Keratinocyte (primary cell): ENCODE results near the gene ROR1. TPM values are rescaled to one million over a fixed set of nuclear protein-coding genes. Genes with fewer than 3 reads are reported as not detected.
A peak's percentile ranks its signal among the peaks of the same experiment; 100 is the strongest.

ENCODE experiments used
- DNase-seq: peaks from one replicate; pipeline ENCODE4 v3.0.0-alpha.2; 2011; ENCODE audit warnings: low read depth, missing footprints, low spot score
- FAIRE-seq: peaks from 2 replicates; lab custom pipeline; 2011; peaks lifted over from hg19 to GRCh38; lab: Jason Lieb, UNC
- H2AFZ ChIP-seq: 2 replicates; pipeline ENCODE4 v1.6.0; 2012; ENCODE audit warnings: low read length, control low read depth, inconsistent platforms; ENCODE audit not compliant: control insufficient read depth
- H3K27ac ChIP-seq: 2 replicates; pipeline ENCODE4 v1.5.1; 2011; ENCODE audit warnings: low read length; ENCODE audit not compliant: control insufficient read depth, insufficient read depth
- H3K27me3 ChIP-seq: 3 replicates; pipeline ENCODE4 v1.6.0; 2011; ENCODE audit warnings: low read length; ENCODE audit not compliant: control insufficient read depth, insufficient read depth; ENCODE audit errors: extremely low read depth
- H3K36me3 ChIP-seq, 2 experiments: 2 replicates in 1 of 2; 3 replicates in 1 of 2; pipeline ENCODE4 v1.5.1; 2011; ENCODE audit warnings: low read length in 2 of 2, mild to moderate bottlenecking in 1 of 2; ENCODE audit not compliant: control insufficient read depth in 2 of 2, insufficient read depth in 2 of 2; ENCODE audit errors: extremely low read depth in 1 of 2
- H3K4me1 ChIP-seq: 3 replicates; pipeline ENCODE4 v1.5.1; 2011; ENCODE audit warnings: low read length; ENCODE audit not compliant: control insufficient read depth, insufficient read depth; ENCODE audit errors: extremely low read depth
- H3K4me2 ChIP-seq: 3 replicates; pipeline ENCODE4 v1.6.0; 2011; ENCODE audit warnings: low read depth, low read length; ENCODE audit not compliant: control insufficient read depth, insufficient read depth; ENCODE audit errors: extremely low read depth
- H3K4me3 ChIP-seq, 3 experiments: fragments of 200-600 bp in 1 of 3; sonication (generic) in 1 of 3; 2 replicates in 2 of 3; 3 replicates in 1 of 3; pipeline ENCODE4 v1.5.1; 2011 to 2016; ENCODE audit warnings: low read length in 3 of 3, mild to moderate bottlenecking in 3 of 3, control low read depth in 2 of 3, inconsistent platforms in 1 of 3, low read depth in 1 of 3, mixed read lengths in 1 of 3, mixed run types in 1 of 3, moderate library complexity in 1 of 3; ENCODE audit not compliant: control insufficient read depth in 2 of 3, insufficient read depth in 2 of 3; ENCODE audit errors: extremely low read depth in 1 of 3
- H3K79me2 ChIP-seq: 2 replicates; pipeline ENCODE4 v1.6.0; 2012; ENCODE audit warnings: low read length; ENCODE audit not compliant: control insufficient read depth, insufficient read depth
- H3K9ac ChIP-seq: 3 replicates; pipeline ENCODE4 v1.6.0; 2011; ENCODE audit warnings: low read length; ENCODE audit not compliant: control insufficient read depth, insufficient read depth; ENCODE audit errors: extremely low read depth
- H3K9me1 ChIP-seq: 3 replicates; pipeline ENCODE4 v1.6.0; 2011; ENCODE audit warnings: low read length; ENCODE audit not compliant: control insufficient read depth, insufficient read depth; ENCODE audit errors: extremely low read depth
- H3K9me3 ChIP-seq: 2 replicates; pipeline ENCODE4 v1.5.1; 2012; ENCODE audit warnings: low read depth, low read length; ENCODE audit not compliant: control insufficient read depth
- H4K20me1 ChIP-seq: 3 replicates; pipeline ENCODE4 v1.6.0; 2011; ENCODE audit warnings: low read length; ENCODE audit not compliant: control insufficient read depth, insufficient read depth; ENCODE audit errors: extremely low read depth
- EZH2 ChIP-seq: IDR thresholded peaks from one replicate; pipeline ENCODE4 v1.6.1; 2012; ENCODE audit warnings: inconsistent platforms, mild to moderate bottlenecking, low read length, moderate library complexity
- dilution Hi-C: fragments of 300-500 bp; cut with MboI; formaldehyde crosslinking; loops from one replicate; pipeline ENCODE4 v1.7.0; 2020; ENCODE audit warnings: low sequenced_read_pairs; ENCODE audit not compliant: extremely low pct_ligation_motif_present
- polyA plus RNA-seq, 5 experiments: library from polyadenylated mRNA; depleted of rRNA in 3 of 5; stranded (reverse) in 3 of 5; stranded (forward) in 1 of 5; unstranded in 1 of 5; fragments of >200 nt; gene quantifications; 1 replicate in 1 of 5; 2 replicates in 3 of 5; 3 replicates in 1 of 5; pipeline versions ENCODE4 v1.2.1 to v1.2.3, GENCODE V29; 2011 to 2012; ENCODE audit warnings: missing spikeins in 2 of 5, low read depth in 1 of 5, low replicate concordance in 1 of 5
- TF ChIP-seq, protein P1 (sequence below), 3 experiments: IDR thresholded peaks in 1 of 3; conservative IDR thresholded peaks in 1 of 3; optimal IDR thresholded peaks in 1 of 3; 2 replicates in 2 of 3; 3 replicates in 1 of 3; pipeline versions ENCODE3 to v1.5.1; 2011; ENCODE audit warnings: low read length in 3 of 3, mild to moderate bottlenecking in 3 of 3, moderate library complexity in 2 of 3, control low read depth in 1 of 3, inconsistent platforms in 1 of 3; ENCODE audit not compliant: insufficient read depth in 2 of 3; ENCODE audit errors: extremely low read depth in 1 of 3

The ROR1 gene
- polyA plus RNA-seq, 1 donor (not counting 4 experiments of a cell fraction or from before 2014, with no cell fraction given), result 9.2 TPM

DNA sequence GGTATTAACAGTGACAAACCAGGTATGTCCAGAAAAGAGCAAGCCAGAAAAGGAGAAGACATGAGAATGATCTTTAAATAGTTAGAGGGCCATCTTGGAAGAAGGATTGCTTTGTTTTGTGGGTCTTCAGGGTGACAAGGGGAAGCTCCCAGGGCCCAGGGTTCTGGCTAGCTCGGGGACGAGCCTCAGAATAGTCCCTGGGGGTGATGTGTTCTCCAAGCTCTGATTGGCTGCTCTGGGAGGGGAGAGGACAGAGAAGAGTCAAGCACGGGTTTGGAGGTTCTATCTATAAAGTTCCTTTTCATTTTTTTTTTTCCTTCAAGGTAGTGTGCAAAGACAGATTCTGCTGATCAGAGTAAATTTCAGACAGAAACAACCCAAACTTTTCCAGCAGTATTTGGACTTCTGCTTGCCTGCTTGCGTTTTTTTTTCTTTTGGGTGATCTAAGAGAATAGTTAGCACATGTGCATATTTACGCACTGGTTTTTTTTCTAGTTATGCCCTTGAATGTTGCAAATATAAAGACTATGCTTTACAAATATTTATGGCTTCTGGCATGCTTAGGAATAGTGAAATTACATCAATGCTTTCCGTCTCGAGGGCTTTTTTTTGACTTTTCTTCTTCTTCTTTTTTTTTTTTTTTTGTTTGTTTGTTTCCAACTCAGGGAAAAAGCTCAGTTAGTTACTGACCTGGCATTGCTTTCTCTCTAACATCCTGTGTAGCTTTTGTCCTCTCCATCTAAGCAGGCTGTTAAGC, 59.7 kb downstream of the ROR1 start:
- no peak for FAIRE-seq
- Histone ChIP-seq H2AFZ (no peak overlapping the region), H3K9ac (no peak overlapping the region), H3K9me1 (no peaks in the 10 kb centered on the region), H3K79me2 (no peaks in the 10 kb centered on the region), H3K4me1 (peaks cover 11% of the 10 kb centered on the region), H3K36me3 (no peaks in the 10 kb centered on the region), H3K27me3 (no peaks in the 10 kb centered on the region), H4K20me1 (no peaks in the 10 kb centered on the region), H3K4me3 (no peak overlapping the region), H3K27ac (no peak overlapping the region), H3K4me2 (no peak overlapping the region), H3K9me3 (no peaks in the 10 kb centered on the region)
- dilution Hi-C loops, result no loop called here
- no peak for DNase-seq
- TF ChIP-seq, protein P1, sequence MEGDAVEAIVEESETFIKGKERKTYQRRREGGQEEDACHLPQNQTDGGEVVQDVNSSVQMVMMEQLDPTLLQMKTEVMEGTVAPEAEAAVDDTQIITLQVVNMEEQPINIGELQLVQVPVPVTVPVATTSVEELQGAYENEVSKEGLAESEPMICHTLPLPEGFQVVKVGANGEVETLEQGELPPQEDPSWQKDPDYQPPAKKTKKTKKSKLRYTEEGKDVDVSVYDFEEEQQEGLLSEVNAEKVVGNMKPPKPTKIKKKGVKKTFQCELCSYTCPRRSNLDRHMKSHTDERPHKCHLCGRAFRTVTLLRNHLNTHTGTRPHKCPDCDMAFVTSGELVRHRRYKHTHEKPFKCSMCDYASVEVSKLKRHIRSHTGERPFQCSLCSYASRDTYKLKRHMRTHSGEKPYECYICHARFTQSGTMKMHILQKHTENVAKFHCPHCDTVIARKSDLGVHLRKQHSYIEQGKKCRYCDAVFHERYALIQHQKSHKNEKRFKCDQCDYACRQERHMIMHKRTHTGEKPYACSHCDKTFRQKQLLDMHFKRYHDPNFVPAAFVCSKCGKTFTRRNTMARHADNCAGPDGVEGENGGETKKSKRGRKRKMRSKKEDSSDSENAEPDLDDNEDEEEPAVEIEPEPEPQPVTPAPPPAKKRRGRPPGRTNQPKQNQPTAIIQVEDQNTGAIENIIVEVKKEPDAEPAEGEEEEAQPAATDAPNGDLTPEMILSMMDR (optimal IDR thresholded peaks at IDR 0.05 in 1 of 3, IDR thresholded peaks at IDR 0.05 in 1 of 3, conservative IDR thresholded peaks at IDR 0.05 in 1 of 3; ENCODE audit: extremely low read depth in 1 of 3, insufficient read depth in 2 of 3, low read length in 3 of 3), result no peak
- no peak for TF ChIP-seq EZH2

DNA sequence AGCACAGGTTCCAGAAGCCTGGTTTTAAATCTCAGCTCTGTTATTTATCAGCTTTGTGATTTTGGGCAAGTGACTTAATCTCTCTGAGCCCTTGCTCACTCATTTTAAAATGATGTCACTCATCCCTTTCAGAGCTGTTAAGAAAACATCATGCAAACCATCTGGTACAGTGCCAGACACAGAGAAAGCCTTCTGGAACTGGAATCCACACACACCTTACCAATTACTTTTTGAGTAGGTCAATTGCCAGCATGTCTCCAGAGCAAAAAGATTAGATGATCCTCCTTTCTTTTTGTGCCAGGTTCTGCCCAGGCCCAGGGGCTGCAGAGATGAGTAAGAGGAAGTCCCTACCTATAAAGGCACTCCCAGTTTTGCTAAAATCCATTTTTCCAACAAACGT, 61.3 kb downstream of the ROR1 start:
- no peaks in the 10 kb centered on the region for H3K9me3 ChIP-seq
- H3K36me3 ChIP-seq, result no peaks in the 10 kb centered on the region
- dilution Hi-C loops, result no loop called here
- no peaks in the 10 kb centered on the region for H3K27me3 ChIP-seq
- no peak overlapping the region for H2AFZ ChIP-seq
- H3K4me1 ChIP-seq, result peaks cover 11% of the 10 kb centered on the region
- peak; percentile 46 for FAIRE-seq
- H4K20me1 ChIP-seq, result no peaks in the 10 kb centered on the region
- no peak overlapping the region for H3K4me3 ChIP-seq
- no peak overlapping the region for H3K27ac ChIP-seq
- TF ChIP-seq EZH2, result no peak
- DNase-seq, result no peak
- no peaks in the 10 kb centered on the region for H3K79me2 ChIP-seq
- H3K9ac ChIP-seq, result no peak overlapping the region
- H3K9me1 ChIP-seq, result peaks cover 3% of the 10 kb centered on the region
- H3K4me2 ChIP-seq, result peak overlapping the region; percentile 13

DNA sequence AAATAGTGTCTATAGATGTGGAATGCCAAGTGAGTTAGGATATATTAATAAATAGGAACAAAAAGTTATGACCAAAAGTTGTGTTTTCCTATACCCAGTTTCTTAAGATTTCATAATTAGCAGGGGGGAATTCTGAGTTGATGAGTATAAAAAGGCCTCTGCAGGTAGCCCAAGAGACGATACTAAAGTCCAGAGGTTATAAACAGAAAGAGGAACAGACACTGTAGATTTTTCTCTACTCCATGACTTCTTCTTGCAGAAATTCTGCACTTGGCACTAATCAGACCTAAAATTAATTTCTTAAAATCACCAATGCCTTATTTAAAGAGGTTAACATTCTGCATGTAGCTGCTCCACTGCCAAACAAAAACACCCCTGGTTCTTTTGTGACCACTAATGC, 62.6 kb downstream of the ROR1 start:
- DNase-seq, result no peak
- no peak for FAIRE-seq
- H3K9me1 ChIP-seq, result peaks cover 3% of the 10 kb centered on the region
- no peaks in the 10 kb centered on the region for H4K20me1 ChIP-seq
- H3K9ac ChIP-seq, result no peak overlapping the region
- no peak overlapping the region for H3K4me3 ChIP-seq
- TF ChIP-seq EZH2, result no peak
- TF ChIP-seq, protein P1 (optimal IDR thresholded peaks at IDR 0.05 in 1 of 3, IDR thresholded peaks at IDR 0.05 in 1 of 3, conservative IDR thresholded peaks at IDR 0.05 in 1 of 3; ENCODE audit: extremely low read depth in 1 of 3, insufficient read depth in 2 of 3, low read length in 3 of 3), result no peak
- H3K79me2 ChIP-seq, result no peaks in the 10 kb centered on the region
- no peaks in the 10 kb centered on the region for H3K9me3 ChIP-seq
- H2AFZ ChIP-seq, result no peak overlapping the region
- dilution Hi-C loops, result no loop called here
- no peaks in the 10 kb centered on the region for H3K27me3 ChIP-seq
- no peak overlapping the region for H3K27ac ChIP-seq
- H3K4me1 ChIP-seq, result peaks cover 11% of the 10 kb centered on the region
- no peak overlapping the region for H3K4me2 ChIP-seq
- no peaks in the 10 kb centered on the region for H3K36me3 ChIP-seq
